ENCODE data around the gene CNOT10.

- TF ChIP-seq EGR1 (IDR thresholded peaks at IDR 0.05) (no peak), MAX (IDR thresholded peaks at IDR 0.05) (no peak), TCF12 (IDR thresholded peaks at IDR 0.05; ENCODE audit: low read depth) (no peak), TAF1 (IDR thresholded peaks at IDR 0.05; ENCODE audit: low read depth) (no peak), CEBPB (IDR thresholded peaks at IDR 0.05) (no peak), FOXM1 (IDR thresholded peaks at IDR 0.05; ENCODE audit: borderline replicate concordance, low read depth) (no peak), YY1 (IDR thresholded peaks at IDR 0.05; ENCODE audit: low read depth) (no peak), USF1 (IDR thresholded peaks at IDR 0.05) (no peak), EP300 (IDR thresholded peaks at IDR 0.05; ENCODE audit: borderline replicate concordance) (no peak), RAD21 (IDR thresholded peaks at IDR 0.05; ENCODE audit: low read depth) (no peak), CREB1 (IDR thresholded peaks at IDR 0.05; ENCODE audit: low read depth) (no peak), NFIC (IDR thresholded peaks at IDR 0.05) (no peak)
- TF ChIP-seq, protein P1, sequence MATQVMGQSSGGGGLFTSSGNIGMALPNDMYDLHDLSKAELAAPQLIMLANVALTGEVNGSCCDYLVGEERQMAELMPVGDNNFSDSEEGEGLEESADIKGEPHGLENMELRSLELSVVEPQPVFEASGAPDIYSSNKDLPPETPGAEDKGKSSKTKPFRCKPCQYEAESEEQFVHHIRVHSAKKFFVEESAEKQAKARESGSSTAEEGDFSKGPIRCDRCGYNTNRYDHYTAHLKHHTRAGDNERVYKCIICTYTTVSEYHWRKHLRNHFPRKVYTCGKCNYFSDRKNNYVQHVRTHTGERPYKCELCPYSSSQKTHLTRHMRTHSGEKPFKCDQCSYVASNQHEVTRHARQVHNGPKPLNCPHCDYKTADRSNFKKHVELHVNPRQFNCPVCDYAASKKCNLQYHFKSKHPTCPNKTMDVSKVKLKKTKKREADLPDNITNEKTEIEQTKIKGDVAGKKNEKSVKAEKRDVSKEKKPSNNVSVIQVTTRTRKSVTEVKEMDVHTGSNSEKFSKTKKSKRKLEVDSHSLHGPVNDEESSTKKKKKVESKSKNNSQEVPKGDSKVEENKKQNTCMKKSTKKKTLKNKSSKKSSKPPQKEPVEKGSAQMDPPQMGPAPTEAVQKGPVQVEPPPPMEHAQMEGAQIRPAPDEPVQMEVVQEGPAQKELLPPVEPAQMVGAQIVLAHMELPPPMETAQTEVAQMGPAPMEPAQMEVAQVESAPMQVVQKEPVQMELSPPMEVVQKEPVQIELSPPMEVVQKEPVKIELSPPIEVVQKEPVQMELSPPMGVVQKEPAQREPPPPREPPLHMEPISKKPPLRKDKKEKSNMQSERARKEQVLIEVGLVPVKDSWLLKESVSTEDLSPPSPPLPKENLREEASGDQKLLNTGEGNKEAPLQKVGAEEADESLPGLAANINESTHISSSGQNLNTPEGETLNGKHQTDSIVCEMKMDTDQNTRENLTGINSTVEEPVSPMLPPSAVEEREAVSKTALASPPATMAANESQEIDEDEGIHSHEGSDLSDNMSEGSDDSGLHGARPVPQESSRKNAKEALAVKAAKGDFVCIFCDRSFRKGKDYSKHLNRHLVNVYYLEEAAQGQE (IDR thresholded peaks at IDR 0.05; ENCODE audit: low read depth), result no peak
Observed at GRCh38 chr3:32707026-32707370, 22.0 kb downstream of the CNOT10 start.
